CD4-positive, alpha-beta T cell treated with Interleukin-6 at 100 ng/mL for 8 hours (primary cell): Measurements from ENCODE around the gene FYCO1.
"Not testable (repeated sequence)": the region's sequence is repeated elsewhere in the genome, so short reads cannot be mapped to it uniquely, and the experiment has no call there.

Experiments used
- DNase-seq: peaks from one replicate; pipeline ENCODE4 v3.0.0-alpha.2; 2020; ENCODE audit warnings: mixed read lengths, low spot score

Gene FYCO1

DNA sequence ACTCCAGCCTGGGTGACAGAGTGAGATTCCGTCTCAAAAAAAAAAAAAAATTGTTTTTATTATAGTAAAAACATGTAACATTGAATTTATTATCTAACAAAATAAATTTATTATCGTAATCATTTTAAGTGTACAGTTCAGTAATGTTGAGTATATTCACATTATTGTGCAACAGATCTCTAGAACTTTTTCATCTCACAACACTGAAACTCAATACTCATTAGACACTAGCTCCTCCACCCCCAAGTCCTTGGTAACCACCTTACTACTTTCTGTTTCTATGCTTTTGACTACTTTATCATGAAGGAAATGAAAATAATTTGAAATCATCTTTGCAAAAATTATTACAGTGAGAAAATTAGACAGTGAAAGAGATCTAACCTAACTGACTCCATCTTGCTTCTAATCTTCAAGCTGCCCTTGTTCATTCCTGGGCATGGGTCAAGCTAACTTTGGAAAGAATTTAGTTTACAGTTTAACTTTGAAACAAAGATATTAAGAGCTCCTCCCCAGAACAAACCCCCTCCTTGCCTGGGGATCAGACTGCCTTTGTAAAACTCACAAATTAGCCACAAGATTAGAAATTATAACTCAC is 15.0 kb upstream of the FYCO1 start:
- no peak for DNase-seq

DNA sequence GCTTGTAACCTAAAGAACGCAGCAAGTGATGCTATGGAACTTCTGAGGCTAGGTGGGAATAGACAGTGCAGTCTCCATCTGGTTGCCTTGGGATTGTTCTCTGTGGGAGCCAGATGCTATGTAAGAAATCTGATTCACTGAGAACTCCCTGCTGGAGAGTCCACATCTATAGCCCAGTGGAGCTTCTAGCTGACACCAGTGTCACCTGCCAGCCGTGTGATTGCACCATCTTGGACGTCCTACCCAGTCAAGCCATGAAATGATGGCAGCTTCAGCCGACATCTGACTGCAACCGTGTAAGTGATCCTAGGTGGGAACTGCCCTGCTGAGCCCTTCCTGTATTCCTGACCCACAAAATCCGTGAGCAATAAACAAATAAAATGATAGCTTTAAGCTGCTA is 12.4 kb upstream of the FYCO1 start:
- DNase-seq, result no peak

DNA sequence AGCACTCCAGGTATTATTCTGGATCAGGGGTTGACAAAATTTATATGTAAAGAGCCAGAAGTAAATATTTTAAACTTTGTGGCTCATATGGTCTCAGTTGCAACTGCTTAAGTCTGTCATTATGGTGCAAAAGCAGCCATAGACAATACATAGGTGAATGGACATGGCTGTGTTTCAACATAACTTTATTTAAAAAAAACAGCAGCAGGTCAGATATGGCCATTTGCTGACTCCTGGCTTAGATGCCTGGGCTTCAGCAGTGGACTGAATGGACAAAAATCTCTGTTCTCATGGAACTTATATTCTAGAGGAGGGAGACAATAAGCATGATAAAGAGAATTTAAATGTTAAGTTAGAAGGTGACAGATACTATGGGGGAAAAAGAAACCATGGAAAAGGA is 11.7 kb upstream of the FYCO1 start:
- no peak for DNase-seq

DNA sequence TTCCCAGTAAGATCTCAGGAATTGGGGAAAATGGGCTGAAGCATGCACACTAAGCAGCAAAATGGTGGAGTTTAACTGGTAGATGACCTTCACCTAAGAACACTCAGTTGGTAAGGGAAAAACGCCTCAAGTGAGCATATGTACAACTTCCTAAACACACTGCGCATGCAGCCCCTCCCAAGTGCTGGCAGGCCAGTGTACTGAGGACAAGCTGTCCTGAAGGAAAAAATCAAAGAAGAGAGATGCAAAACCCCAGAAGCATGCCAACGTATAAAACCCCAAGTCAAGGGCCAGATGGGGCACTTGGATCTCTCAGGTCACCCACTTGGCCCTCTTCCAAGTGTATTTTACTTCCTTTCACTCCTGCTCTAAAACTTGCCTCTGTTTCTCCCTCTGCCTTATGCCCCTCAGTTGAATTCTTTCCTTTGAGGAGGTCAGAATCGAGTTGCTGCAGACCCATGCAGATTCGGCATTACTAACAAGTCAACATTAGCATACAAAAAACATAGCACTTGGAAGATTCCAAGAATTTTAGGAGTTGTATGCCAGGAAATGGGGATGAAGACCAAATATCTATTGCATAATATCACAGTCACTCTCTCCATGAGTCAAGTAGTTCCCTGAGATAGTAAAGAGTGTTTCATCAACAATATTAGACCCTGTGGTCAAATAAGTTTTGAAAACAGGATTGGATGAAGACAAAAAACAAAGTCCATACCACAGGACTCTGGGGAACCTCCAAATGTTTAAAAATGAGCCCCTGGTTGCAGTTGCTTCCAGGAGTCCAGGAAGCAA is 10.8 kb upstream of the FYCO1 start:
- no peak for DNase-seq

DNA sequence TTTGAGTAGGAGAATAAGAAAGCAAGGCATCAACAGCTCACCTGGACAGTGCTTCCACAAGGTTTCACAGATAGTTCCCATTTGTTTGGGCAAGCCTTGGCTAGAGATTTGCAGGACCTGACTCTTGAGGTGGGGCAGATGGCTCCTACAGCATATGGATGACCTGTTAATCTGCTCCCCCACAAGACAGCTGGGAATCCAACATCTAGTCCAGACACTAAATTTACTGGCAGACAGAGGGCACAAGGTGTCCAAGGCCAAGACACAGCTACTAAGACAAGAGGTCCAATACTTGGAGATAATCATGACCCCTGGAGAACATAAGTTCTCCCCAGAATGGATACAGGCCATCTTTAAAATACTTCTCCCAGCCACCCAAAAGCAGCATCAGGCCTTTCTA is 8.1 kb upstream of the FYCO1 start:
- DNase-seq, result not testable (repeated sequence)

DNA sequence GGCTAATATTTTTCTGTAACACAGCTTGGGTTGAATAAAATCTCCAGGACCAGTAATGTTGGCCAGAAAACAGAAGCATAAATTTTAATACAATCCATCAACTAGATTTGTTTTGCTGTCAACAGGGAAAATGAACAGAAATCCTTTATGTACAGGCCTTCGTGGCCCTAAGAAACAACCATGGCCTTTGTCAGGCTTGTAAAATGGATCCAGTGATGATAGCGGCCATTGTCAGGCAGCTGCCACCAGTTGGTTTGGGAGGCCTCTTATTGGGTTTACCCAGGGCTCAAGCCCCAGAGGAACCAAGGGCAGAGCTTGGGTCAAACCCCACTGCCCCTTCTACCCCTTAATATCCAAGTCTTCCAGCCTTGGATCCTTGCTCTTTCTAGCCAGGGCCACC is 5.6 kb upstream of the FYCO1 start:
- no peak for DNase-seq

DNA sequence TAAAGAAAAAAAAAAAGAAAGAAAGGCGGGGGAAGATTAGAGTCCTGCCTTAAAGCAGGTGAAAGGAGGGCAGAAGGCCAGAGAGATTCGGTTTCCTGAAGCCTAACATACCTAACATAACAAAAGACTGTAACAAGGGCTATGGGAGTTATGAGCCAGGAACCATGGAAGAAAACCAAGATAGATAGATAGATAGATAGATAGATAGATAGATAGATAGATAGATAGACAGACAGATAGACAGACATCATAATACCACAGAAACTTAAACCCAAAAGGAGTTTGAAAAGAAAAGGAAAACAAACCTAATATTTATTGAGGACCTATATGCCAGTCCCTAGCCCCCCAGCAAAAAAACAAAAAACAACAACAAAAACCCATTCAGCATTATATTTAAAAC is 2.3 kb upstream of the FYCO1 start:
- no peak for DNase-seq

DNA sequence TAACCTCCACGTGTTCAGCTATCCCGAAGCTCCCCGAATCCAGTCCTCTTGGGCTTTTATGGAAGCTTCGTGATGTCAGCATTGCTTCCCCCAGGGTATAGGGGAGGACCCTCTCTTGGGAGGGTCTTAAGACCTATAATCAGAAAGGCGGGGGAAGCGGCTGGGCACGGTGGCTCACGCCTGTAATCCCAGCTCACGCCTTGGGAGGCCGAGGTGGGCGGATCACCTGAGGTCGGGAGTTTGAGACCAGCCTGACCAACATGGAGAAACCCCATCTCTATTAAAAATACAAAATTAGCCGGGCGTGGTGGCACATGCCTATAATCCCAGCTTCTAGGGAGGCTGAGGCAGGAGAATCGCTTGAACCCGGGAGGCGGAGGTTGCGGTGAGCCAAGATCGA is 1.9 kb upstream of the FYCO1 start:
- DNase-seq, result not testable (repeated sequence)

DNA sequence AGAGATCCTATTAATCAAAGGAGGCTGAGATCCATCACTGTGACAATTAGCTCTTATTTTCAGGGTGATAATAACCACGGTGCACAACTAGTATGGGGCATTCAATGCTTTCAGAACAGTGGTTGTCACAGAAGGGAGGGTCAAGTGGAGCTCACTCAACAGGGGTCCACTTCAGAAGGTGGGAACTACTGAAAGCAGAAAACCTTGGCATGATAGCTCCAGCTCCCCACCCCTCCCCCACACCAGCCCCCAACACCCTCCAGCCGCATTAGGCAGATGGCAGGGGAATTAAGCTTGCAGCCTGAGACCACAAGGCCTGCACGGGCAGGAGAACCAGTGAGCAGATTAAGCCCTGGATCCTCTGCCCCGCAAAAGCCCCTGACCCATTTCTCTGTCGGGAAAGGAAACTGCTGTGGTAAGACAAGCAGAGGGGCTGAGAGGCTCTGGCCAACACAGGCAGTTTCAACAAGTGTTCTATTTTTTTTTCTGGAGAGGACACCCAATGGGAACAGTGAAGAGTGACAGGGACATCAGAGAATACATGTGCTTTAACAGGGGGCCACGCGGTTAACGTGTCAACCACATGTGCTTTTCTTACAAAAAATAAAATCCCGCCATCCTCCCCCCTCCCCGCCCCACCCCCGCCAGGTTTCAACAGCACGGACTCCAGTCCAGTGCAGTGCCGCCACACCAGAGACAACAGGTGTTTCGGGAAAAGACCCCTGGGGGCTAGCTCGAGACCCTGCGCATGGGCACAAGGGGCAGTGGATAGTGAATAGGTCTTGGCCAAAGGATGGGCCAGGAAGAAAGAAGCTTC is 997 bp downstream of the FYCO1 start:
- DNase-seq, result peak; percentile 66

DNA sequence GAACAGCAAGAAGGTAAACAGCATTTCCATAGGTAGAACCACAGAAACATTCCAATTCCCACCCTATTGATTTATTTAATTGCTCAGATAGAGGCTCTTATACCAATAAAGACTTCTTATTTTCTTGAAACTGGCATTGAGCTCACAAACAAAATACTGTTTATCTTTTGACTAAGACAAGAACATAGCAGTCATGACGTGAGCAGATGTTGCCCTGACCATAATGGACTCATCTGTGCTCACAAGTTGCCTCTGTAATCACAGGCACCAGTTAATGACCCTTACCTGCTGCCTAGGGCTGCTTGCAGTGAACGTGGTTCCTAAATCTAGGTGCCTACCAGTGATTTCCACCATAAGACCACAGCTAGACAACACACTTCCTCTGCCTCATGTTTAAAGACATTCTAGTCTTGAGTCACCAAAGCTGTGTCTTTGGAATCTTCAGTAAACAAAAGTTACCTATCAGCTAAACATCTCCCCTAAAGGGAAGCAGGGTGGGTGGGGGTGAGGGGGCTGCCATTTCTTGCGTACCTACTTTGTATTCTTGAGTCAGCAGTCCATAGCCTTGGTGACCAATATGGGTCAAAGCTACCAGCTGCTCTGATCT is 2.1 kb downstream of the FYCO1 start:
- DNase-seq, result peak; percentile 56

DNA sequence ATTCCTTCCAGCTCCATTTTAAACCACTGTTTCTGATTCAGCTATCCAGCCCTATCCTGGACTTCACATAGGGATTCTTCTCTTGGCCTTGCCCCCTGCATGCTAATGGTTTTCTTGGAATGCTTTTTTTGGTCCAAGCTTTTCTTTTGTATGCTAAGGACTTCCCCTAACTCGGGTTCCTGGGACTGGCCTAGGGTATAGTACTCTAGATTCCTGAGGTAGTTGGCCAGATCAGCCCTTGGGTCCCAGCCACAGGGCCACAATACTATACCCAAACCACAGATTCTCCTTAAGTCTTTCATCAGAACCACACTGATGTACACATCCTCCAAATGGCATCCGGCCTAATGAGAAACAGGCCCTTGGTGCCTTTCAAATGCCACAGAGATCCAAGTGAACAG is 2.8 kb downstream of the FYCO1 start:
- no peak for DNase-seq

DNA sequence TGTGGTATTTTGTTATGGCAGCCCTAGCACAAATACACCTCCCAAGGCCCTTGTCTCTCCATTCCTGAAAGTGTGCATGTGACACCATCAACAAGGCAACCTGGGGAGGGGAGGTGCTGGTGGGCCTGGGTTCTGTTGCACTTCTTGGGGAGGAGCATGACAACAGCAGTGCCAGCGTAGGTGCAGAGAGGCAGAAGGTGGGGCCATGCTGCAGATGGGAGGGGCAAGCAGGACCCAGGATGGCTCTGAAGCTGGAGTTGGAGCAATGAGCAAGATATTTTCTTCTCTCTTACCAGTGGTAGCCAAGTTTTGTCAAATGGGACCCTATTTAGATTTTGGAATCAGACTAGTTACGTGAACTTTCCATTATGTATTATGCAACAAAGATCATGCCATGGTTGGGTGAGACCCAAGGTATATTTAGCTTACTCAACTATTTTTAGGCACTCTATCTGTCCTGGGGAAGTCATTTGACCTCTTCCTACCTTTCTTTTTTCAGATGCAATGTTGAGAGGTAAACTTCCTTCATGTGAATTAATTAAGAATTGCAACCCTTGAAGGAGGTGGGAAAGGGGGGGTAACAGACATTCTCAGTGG is 3.4 kb downstream of the FYCO1 start:
- DNase-seq, result no peak

DNA sequence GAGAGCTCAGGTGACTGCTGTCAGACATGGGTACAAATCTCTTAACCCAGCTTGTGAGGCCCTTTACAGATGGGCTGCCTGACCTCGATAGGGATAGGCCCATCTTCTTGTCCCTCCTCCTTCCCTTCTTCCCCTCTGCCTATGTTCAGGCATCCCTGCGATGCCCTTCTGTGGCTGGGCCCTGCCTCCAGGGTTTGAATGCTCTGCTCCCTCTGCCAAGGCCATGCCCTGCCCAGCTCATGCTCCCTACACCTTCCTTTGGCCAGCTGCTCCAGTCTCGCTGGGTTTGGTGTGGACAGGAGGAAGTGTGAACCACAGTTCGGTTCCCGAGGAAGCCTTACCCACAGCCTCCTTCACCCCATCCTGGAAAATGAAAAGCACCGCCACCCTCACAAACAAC is 4.3 kb downstream of the FYCO1 start:
- DNase-seq, result no peak

DNA sequence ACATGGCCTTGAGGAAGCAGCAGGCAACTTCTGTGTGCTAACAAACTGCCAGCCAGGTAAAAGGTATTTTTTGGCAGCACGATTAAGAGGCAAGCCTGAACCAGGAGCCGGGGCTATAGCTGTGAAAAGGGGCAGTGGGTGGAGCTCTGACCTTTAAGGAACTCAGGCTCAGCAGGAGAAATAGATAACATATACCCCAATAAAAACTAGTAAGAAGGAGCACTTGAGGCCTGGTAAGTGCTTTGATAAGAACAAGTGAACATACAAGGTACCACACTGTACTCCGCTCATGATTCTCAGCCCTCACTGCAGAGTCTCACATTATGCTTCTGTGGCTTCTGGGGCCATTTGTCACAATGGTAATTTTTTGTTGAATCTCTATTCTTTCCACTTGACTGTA is 5.4 kb downstream of the FYCO1 start:
- DNase-seq, result no peak

DNA sequence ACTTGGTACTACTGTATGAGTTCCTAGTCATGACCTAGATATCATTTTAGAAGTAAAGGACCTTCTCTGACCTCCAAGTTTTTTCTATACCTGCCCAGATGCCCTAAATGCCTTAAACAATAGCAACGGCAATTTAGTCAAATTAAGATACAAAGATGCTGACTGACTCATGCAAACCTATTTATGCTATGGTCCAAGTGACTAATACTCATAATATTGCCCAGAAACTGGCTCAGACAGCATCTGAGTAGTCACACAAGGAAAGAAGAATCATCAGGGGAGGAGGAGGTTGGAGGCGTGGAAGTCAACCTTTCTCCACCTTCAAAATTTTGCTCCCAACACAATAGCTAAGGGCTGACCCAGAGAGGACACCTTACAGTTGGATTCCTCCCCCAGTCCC is 6.8 kb downstream of the FYCO1 start:
- no peak for DNase-seq

DNA sequence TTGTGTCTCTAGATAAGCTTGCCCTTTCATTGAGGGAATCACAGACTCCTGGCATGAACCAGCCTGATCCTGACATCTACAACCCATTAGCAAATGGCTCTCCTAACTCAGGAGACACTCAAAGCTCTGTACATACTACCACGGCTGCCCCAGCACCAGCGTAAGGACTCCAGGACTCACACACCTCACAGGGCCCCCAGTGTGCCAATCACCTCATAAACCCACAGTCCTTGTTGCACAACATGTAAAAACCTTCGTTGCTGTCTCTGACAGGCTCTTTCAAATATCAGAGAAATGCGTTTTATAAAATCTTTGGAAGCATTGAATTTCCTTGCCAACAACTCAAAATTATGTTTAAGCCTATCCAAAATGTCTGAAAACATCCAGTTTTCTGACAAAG is 7.3 kb downstream of the FYCO1 start:
- DNase-seq, result no peak

DNA sequence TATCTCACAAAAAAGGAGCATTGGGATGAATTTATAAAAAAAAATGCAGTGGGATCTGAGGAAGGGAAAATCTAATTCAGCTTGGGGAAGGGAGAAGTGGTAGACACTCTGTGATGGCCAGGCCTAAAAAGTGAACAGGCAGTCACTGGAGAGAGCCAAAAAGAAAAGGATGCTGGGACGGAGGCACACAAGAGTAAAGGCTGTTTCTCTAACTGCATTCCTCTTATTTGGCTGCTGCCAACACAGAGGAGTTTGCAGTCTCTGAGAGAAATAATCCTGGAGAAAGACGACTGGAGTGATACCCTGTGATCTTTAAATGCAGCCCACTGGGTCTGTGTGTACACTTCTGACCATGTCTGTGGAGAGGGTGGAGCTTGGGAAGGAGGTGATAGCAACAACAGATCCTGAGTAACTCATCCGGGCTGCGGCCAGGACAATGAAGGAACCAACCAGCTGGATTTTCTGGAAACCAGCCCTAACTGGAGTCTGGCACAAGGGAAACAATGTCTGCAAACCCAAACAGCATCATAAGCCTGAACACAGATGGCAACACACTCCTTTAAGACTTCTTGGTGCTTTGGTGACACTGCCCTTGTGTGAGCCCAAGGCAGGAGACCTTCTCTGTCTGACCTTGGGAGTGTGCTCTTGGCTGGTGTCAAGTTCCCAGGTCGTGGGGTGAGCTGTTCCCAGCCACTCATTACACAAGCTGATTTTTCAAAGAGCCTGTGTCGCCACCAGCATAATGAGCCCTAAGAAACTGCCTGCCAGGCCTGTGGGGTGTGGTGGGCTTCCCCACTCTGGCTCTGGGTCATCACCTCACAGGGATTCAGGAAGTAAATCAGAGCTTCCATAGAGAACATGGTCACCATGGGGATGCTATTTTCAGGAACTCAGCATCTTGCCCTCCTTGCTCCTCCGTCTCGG is 8.0 kb downstream of the FYCO1 start:
- no peak for DNase-seq

DNA sequence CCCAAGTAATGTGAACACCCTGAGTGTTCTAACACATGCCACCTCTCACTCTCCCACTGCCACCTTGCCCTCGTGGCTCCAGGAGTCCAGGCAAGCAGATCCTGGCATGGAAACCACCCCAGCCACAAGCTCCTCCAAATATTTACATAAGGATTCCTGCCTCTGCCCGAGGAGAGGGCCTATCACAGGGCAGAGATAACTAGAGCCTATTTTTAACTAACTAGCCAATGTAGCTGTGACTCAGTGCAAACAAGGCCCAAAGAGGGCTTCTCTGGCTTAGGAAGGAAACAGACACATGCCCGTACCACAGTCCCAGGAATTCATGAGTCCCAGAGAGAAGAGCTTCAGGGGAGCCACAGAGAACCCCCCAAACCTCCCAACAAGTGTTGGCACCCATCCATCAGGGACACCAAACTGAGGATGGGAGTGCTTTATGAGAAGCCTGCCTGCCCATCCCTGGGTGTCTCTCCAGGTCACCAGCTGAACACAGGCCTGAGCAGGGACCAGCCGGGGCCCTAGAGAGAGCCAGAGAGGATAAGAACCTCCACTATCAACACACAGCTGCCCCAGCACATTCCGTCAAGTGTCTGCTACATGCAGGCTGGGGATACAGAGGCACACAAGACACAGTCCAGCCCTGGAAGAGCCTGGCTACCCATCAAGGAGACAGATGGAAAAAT is 9.2 kb downstream of the FYCO1 start:
- no peak for DNase-seq

DNA sequence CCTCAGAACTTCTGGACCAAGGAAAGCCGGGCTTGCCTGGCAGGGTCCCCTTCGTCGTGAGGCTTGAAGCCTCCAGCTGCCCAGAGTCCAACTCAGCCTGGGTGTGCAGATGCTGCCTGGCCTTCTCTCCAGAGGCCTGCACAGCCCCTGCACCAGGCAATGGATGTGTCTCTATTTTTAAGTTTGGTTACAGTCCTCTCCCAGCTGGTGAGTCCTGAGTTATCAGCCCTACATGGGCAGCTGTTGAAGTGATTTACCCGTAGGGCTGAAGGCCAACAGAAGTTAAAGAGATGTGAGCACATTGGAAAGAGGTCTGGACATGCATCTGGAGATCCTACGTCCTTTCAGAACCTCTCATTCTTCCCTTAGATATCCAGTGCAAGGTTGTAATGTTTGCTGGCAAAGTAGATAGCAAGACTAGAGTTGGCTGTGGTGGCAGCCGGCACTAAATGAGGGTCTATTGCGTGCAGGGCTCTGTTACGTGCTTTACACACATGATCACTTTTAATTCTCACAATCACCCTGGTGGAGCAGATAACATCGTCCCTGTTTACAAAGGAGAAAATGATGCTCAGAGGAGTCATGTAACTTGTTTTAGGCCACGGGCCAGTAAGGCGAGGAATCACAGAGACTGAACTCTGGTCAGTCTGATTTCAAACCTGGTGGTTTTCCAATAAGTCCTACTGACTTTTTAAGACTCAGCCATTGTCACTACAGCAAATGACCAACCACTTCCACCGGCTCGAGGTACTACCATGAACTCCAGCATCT is 9.9 kb downstream of the FYCO1 start:
- no peak for DNase-seq
